ENCODE results near the gene G6PC3.
A peak's percentile ranks its signal among the peaks of the same experiment; 100 is the strongest.
"Not testable (repeated sequence)": the region's sequence is repeated elsewhere in the genome, so short reads cannot be mapped to it uniquely, and the experiment has no call there.

G6PC3 gene

DNA sequence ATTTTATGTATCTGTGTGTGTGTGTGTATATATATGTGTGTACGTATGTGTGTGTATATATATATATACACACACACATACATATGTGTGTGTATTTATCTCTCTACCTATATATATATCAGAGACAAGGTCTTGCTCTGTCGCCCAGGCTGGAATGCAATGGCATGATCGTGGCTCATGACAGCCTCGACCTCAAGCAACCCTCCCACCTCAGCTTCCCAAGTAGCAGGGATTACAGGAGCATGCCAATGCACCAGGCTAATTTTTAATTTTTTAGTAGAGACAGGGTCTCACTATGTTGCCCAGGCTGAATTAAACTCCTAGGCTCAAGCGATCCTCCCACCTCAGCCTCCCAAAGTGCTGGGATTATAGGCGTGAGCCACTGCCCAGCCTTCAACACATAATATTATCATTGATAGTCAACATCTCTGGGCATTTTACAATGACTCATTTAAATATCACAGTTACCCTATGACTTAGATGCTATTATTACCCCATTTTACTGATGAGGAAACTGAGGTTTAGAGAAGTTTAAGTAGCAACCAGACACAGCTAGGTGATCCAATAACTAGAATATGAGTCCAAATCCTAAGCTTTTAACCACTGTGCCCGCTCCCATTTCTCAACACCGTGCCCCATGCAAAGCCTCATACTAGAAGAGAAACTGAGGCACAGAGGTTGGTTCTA, 24.3 kb downstream of the G6PC3 start:
- H3K27ac ChIP-seq, result no peak overlapping the region
- TF ChIP-seq ZFX (IDR thresholded peaks at IDR 0.05; ENCODE audit: borderline replicate concordance), result no peak

DNA sequence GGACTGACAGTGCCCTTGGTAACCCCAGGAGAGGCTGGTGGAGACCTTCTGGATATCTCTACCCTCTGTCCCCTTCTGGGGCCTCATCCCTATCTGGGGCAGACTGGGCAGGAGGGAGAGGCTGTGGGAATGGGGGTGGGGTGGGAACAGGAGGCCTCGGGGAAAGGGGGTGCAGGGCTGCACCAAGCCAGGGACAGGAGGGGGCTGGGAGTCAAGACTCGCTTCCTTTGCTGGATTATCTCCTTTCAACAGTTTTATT, 24.8 kb downstream of the G6PC3 start:
- no peak overlapping the region for H3K27ac ChIP-seq
- no peak for TF ChIP-seq ZFX (IDR thresholded peaks at IDR 0.05; ENCODE audit: borderline replicate concordance)
- TF ChIP-seq, protein P1, sequence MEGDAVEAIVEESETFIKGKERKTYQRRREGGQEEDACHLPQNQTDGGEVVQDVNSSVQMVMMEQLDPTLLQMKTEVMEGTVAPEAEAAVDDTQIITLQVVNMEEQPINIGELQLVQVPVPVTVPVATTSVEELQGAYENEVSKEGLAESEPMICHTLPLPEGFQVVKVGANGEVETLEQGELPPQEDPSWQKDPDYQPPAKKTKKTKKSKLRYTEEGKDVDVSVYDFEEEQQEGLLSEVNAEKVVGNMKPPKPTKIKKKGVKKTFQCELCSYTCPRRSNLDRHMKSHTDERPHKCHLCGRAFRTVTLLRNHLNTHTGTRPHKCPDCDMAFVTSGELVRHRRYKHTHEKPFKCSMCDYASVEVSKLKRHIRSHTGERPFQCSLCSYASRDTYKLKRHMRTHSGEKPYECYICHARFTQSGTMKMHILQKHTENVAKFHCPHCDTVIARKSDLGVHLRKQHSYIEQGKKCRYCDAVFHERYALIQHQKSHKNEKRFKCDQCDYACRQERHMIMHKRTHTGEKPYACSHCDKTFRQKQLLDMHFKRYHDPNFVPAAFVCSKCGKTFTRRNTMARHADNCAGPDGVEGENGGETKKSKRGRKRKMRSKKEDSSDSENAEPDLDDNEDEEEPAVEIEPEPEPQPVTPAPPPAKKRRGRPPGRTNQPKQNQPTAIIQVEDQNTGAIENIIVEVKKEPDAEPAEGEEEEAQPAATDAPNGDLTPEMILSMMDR (IDR thresholded peaks at IDR 0.05), result no peak

DNA sequence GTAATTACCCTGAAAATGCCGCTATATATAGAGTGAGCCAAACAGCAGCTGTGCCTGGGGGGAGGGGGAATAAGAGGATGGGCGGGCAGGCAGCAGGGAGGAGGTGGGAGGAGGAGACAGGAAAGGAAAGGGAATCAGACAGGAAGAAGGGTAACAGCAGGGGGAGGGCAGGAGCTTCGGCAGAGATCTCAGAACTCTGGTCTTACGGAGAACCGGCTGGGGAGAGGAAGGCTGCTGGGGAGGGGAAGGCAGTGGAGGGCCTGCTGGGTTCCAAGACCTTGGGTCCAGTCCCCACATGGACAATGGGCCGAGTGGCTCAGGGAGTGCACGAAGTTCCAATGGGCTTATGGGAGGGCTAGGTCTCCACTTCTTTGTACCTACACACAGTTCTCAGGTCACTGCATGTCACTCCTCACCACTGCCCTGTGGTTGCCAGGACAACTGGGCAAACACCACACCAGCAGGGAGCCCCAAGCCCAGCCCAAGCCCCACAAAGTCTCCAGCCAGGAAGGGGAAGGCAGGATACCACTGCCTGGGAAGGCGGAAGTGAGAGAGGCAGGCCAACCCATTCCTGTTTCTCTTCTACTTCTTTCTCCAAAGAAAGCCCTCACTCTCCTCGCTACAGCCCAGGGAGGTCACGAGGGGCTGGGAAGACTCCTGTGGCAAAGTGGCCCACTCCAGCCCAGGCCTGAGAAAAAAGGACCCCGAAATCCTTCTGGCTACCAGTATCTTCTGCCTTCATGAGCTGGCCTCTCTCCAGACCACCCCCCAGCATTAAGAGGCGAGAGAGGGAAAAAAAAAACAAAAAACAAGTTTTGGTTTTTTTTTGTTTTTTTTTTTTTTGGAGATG, 25.3 kb downstream of the G6PC3 start:
- no peak for TF ChIP-seq ZFX (IDR thresholded peaks at IDR 0.05; ENCODE audit: borderline replicate concordance)
- TF ChIP-seq, protein P1 (IDR thresholded peaks at IDR 0.05), result no peak
- H3K27ac ChIP-seq, result peak overlapping the region; percentile 58

DNA sequence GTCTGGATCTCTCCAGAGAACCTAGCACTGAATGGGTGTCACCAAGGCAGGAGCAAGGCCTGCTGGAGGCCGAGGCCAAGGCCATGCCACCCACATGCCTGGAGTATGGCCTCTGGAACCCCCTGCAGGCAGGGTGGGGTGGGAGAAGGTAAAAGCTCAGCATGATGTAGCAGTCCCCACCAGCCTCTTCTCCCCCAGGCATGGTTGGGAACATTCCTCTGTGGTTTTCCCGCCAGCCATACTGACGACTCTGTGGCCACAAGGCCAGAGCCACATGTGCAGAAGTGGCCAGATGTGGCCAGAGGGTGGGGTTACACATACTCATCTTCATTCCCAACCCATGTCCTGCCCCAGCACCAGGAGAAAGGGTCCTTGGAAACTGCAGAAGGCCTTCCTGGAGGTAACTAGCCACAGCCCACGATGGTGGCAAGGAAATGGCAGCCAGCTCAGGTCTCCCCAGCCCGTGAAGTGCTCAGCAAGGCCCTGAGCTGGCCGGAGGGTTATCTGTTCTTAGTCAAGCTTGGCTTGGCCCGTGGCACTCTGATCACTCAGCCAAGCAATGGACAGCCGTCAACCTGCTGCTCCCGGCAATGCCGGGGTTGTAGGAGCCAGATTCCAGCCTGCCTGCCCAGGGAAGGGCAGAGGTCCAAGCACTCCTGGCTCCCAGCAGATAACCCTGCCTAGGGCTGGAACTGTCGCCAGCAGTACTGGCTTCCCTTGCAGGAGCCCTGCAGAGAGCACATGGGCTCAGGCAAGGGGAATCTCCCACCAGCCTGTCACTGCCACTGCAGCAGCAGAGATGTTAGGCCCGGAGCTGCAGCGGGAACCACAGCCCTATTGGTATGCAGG, 26.8 kb downstream of the G6PC3 start:
- no peak for TF ChIP-seq ZFX (IDR thresholded peaks at IDR 0.05; ENCODE audit: borderline replicate concordance)
- H3K27ac ChIP-seq, result 0 out of 2 replicates have a peak overlapping the region, but pooled peaks have one; percentile 5

DNA sequence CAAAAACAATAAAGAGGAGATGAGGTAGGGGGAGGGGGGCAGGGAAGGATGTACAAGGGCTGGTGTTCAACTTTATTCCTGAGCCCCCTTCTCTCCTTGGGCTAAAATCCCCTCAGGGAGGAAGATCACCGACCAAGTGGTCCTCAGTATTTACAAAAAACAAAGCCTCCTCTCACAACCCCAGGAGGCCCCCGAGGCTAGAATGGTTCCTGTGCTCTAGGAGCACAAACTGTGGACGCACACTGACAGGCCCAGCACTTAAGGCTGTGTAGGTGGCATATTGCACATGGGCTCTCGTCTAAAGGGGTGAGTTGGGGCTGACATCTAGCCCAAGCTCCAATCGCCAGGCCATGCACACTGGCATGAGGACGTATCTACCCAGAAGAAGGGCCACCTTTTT, 31.3 kb downstream of the G6PC3 start:
- H3K27ac ChIP-seq, result not testable (repeated sequence)

DNA sequence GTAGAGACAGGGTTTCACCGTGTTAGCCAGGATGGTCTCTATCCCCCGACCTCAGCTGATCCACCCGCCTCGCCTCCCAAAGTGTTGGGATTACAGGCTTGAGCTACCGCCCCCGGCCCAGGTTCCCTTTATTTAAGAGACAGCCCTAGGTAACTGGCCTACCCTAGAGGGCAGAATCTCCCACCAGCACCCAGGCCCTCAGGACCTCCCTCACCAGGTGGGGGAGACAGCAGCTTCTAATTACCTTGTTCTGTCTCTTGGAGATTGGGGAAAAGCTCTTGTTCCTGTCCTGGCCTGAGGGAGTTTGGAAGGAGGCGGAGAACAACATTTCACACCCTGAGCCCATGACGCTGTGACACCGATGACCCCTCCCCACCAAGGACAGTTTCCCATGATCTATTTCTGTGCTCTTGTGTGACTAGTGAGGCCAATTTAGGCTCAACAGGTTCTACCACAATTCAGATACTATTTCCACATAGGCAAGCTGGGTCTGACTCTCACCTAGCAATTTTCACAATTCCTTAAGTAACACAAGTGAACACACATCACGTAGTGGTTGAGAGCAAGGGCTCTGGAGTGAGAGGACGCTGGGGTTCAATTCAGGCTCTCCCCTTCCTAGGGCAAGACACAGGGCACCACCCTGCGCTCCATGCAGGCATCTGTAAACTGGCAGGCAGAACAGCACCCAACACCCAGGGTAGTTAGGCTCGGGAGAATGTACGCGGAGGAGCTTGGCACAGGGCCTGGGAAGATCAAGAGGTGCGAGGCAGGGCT, 32.5 kb downstream of the G6PC3 start:
- TF ChIP-seq, protein P1 (IDR thresholded peaks at IDR 0.05), result no peak
- no peak for TF ChIP-seq ZFX (IDR thresholded peaks at IDR 0.05; ENCODE audit: borderline replicate concordance)
- peak overlapping the region; percentile 25; the same call in 1 of the 2 replicates for H3K27ac ChIP-seq

DNA sequence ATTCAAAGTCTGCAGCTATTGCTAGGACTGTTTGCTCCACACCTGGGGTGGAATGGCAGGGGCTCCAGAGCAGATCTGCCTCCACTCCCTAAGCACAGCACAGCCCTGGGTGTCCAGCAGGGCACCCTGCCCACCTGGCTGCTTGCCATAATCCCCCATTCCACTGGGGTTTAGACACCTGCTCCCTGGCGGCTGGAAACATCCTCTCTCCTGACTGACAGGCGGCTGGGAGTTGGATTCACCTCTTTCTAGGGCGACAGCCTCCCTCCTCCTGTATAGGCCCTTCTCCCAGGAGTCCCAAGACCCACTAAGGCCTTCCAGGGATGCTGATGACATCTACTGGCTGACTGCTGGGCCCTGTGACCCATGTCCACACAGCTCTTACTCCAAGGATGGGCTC, 34.9 kb downstream of the G6PC3 start:
- no peak for TF ChIP-seq ZFX (IDR thresholded peaks at IDR 0.05; ENCODE audit: borderline replicate concordance)
- TF ChIP-seq, protein P1 (IDR thresholded peaks at IDR 0.05), result no peak
- H3K27ac ChIP-seq, result no peak overlapping the region

DNA sequence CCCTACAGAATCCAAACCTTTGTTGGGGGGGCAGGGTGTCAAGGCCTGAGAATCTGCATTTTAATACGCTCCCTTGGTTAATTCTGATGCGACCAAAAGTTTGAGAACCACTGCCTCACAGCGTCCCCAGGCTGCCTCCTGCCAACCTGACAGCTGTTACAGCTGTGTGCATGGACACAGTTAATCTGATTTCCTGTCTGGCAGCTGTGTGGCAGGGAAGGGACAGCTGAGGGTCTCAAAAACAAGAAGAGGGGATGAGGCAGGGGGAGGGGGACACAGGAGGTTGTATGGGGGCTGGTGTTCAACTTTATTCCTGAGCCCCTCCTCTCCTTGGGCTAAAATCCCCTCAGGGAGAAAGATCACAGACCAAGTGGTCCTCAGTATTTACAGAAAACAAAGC, 35.4 kb downstream of the G6PC3 start:
- TF ChIP-seq, protein P1 (IDR thresholded peaks at IDR 0.05), result no peak
- TF ChIP-seq ZFX (IDR thresholded peaks at IDR 0.05; ENCODE audit: borderline replicate concordance), result no peak
- H3K27ac ChIP-seq, result no peak overlapping the region
